NCI-H2171 (cell line): ENCODE results near the gene RFC1.
"Not testable (repeated sequence)": the region's sequence is repeated elsewhere in the genome, so short reads cannot be mapped to it uniquely, and the experiment has no call there.

Source experiments
- DNase-seq: peaks from one replicate; lab custom pipeline; 2025; lab: John Stamatoyannopoulos, UW

The RFC1 gene

GRCh38 chr4:39365830-39366771 is at the start of gene RFC1:
Gene RFC1, minus strand, starts transcription at chr4:39366362. Its CDS starts 121 bp downstream, at chr4:39366241.
- peak; percentile 85 for DNase-seq

GRCh38 chr4:39415678-39416283 is 49.6 kb upstream of the RFC1 start:
- no peak for DNase-seq

GRCh38 chr4:39411561-39411960 is 45.4 kb upstream of the RFC1 start:
- not testable (repeated sequence) for DNase-seq

- DNase-seq = no peak
These were observed 44.3 kb upstream of the RFC1 start for GRCh38 chr4:39410415-39410814.

GRCh38 chr4:39407584-39407885 is 41.4 kb upstream of the RFC1 start:
- DNase-seq = peak; percentile 0

- DNase-seq = no peak
These were observed 40.8 kb upstream of the RFC1 start, which contains the start of gene KLB for GRCh38 chr4:39406763-39407583. Gene KLB, plus strand, starts transcription at chr4:39406930. Its CDS starts 20 bp downstream, at chr4:39406950.

- DNase-seq = not testable (repeated sequence)
These were observed 35.5 kb upstream of the RFC1 start for GRCh38 chr4:39401640-39402039.

GRCh38 chr4:39394706-39395105 is 28.5 kb upstream of the RFC1 start:
- no peak for DNase-seq

GRCh38 chr4:39390603-39391002 is 24.4 kb upstream of the RFC1 start:
- DNase-seq = no peak

- DNase-seq = no peak
These were observed 18.4 kb upstream of the RFC1 start for GRCh38 chr4:39384563-39384962.

- no peak for DNase-seq
These were observed 17.5 kb upstream of the RFC1 start for GRCh38 chr4:39383690-39384089.

- DNase-seq = no peak
These were observed 9.3 kb upstream of the RFC1 start for GRCh38 chr4:39375478-39375877.

GRCh38 chr4:39371209-39371608 is 5.0 kb upstream of the RFC1 start:
- DNase-seq = not testable (repeated sequence)

- DNase-seq = no peak
These were observed 3.1 kb upstream of the RFC1 start for GRCh38 chr4:39369301-39369700.

- no peak for DNase-seq
These were observed 1.0 kb upstream of the RFC1 start for GRCh38 chr4:39367166-39367565.

GRCh38 chr4:39365360-39365759 is 802 bp downstream of the RFC1 start:
- no peak for DNase-seq

- no peak for DNase-seq
These were observed 2.3 kb downstream of the RFC1 start for GRCh38 chr4:39363773-39364393.

GRCh38 chr4:39362827-39363226 is 3.3 kb downstream of the RFC1 start:
- DNase-seq = no peak

GRCh38 chr4:39360611-39361010 is 5.6 kb downstream of the RFC1 start:
- DNase-seq = not testable (repeated sequence)

- no peak for DNase-seq
These were observed 9.2 kb downstream of the RFC1 start for GRCh38 chr4:39357002-39357401.

- no peak for DNase-seq
These were observed 12.0 kb downstream of the RFC1 start for GRCh38 chr4:39354254-39354552.
